Lower leg skin (tissue), 3 donors: Measurements from ENCODE around the gene RAB9B.

Source experiments
- CTCF ChIP-seq, 3 donors: fragments of 450-650 bp; IDR thresholded peaks; one replicate each; pipeline ENCODE4 v1.5.1; 2016; ENCODE audit warnings: antibody characterized with exemption in 3 of 3, mild to moderate bottlenecking in 3 of 3, moderate library complexity in 2 of 3
- POLR2A ChIP-seq, 2 donors: fragments of 450-650 bp; IDR thresholded peaks; one replicate each; pipeline ENCODE4 v1.6.1; 2016 to 2017; ENCODE audit warnings: antibody characterized with exemption in 2 of 2, mild to moderate bottlenecking in 1 of 2, moderate library complexity in 1 of 2

- TF ChIP-seq CTCF (IDR thresholded peaks at IDR 0.05) (no peak), POLR2A (IDR thresholded peaks at IDR 0.05) (no peak)
Measured at GRCh38 chrX:103839404-103839803, 7.3 kb upstream of the RAB9B start.
